ENCODE data around the gene SMYD2. TPM values are rescaled to one million over a fixed set of nuclear protein-coding genes. Genes with fewer than 3 reads are reported as not detected.

The SMYD2 gene
- total RNA-seq, 2 experiments from 2014 or later, result 20.8 to 26.5 TPM

DNA sequence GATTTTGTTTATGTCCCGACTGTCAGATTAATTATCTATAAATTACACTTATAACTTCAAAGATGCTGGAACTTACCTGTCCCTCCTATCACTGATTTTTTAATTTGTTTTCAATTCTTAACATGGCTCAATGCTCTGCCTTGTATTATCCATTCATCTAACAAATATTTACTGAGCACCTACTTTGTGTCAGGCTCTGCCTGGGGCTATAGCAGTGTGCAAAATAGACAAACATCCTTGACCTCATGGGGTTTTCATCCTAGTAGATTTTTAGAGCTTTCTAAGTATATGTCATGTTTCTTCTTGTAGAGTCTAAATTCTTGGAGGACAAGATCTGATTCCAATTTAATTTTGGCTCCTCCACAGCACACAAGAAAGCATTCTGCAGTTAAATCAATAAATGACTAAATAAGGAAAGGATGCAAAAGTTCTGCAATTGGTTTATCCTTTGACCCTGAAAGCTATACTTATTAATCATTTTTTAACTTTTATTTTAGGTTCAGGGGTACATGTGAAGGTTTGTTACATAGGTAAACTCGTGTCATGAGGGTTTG lies 10.8 kb upstream of the SMYD2 start:
- no peak for DNase-seq (ENCODE audit: low spot score)
- Histone ChIP-seq H3K4me1 (ENCODE audit: insufficient read depth, low read length, poor library complexity, severe bottlenecking) (no peaks in the 10 kb centered on the region), H3K4me2 (ENCODE audit: low read length) (no peak overlapping the region), H3K4me3 (ENCODE audit: low read depth, low read length, poor library complexity, severe bottlenecking) (no peak overlapping the region), H3K79me2 (ENCODE audit: insufficient read depth, low read depth, low read length) (no peaks in the 10 kb centered on the region), H3K27ac (ENCODE audit: low read depth, low read length, poor library complexity, severe bottlenecking) (no peak overlapping the region), H3K9me3 (ENCODE audit: low read length) (no peaks in the 10 kb centered on the region), H3K36me3 (ENCODE audit: insufficient read depth, low read length) (no peaks in the 10 kb centered on the region), H2AFZ (ENCODE audit: low read length) (no peak overlapping the region), H3K9me2 (ENCODE audit: insufficient read depth, low read length) (no peaks in the 10 kb centered on the region), H4K20me1 (ENCODE audit: insufficient read depth, low read length) (no peaks in the 10 kb centered on the region)
- TF ChIP-seq CTCF (conservative IDR thresholded peaks at IDR 0.05; ENCODE audit: low read length) (no peak), EZH2phosphoT487 (IDR thresholded peaks at IDR 0.05; ENCODE audit: borderline replicate concordance, low read depth, low read length) (no peak)
- POLR2A ChIA-PET, result interaction anchor here (0.6 kb wide), 1 partner anchor 122 kb away, joined by 4 read pairs; no protein-coding TSS in a partner anchor
- intact Hi-C loops (cut with micrococcal nuclease; ENCODE audit: unreplicated experiment), result no loop called here
- BruUV-seq (replicated peaks), result no TSS peak
- CTCF ChIA-PET (ENCODE audit: unreplicated experiment), result no interaction called here

GRCh38 chr1:214271174-214271858 lies 9.6 kb upstream of the SMYD2 start:
- Histone ChIP-seq H3K36me3 (ENCODE audit: insufficient read depth, low read length) (no peaks in the 10 kb centered on the region), H3K4me2 (ENCODE audit: low read length) (no peak overlapping the region), H2AFZ (ENCODE audit: low read length) (no peak overlapping the region), H3K9me3 (ENCODE audit: low read length) (no peaks in the 10 kb centered on the region), H3K9me2 (ENCODE audit: insufficient read depth, low read length) (no peaks in the 10 kb centered on the region), H3K27ac (ENCODE audit: low read depth, low read length, poor library complexity, severe bottlenecking) (no peak overlapping the region), H3K4me3 (ENCODE audit: low read depth, low read length, poor library complexity, severe bottlenecking) (no peak overlapping the region), H3K79me2 (ENCODE audit: insufficient read depth, low read depth, low read length) (no peaks in the 10 kb centered on the region), H4K20me1 (ENCODE audit: insufficient read depth, low read length) (no peaks in the 10 kb centered on the region), H3K4me1 (ENCODE audit: insufficient read depth, low read length, poor library complexity, severe bottlenecking) (no peaks in the 10 kb centered on the region)
- CTCF ChIA-PET (ENCODE audit: unreplicated experiment), result no interaction called here
- DNase-seq (ENCODE audit: low spot score), result no peak
- intact Hi-C loops (cut with micrococcal nuclease; ENCODE audit: unreplicated experiment), result no loop called here
- POLR2A ChIA-PET, result interaction anchor here (0.7 to 0.9 kb wide), 4 partner anchors 12 to 173 kb away, joined by 3 to 6 read pairs (median 4); no protein-coding TSS in a partner anchor
- TF ChIP-seq EZH2phosphoT487 (IDR thresholded peaks at IDR 0.05; ENCODE audit: borderline replicate concordance, low read depth, low read length) (no peak), CTCF (conservative IDR thresholded peaks at IDR 0.05; ENCODE audit: low read length) (peak; percentile 43; the same call in 1 of the 2 replicates)
- BruUV-seq (replicated peaks), result no TSS peak

All from OCI-LY7 (cell line).